ENCODE measurements around the gene ZSWIM8.
A peak's percentile ranks its signal among the peaks of the same experiment; 100 is the strongest.

ZSWIM8 gene

GRCh38 chr10:73771722-73772280, 13.6 kb upstream of the ZSWIM8 start:
- DNase-seq, result peak; percentile 91
- Mint-ChIP-seq H3K27me3 (ENCODE audit: low read depth, poor library complexity) (no peaks in the 10 kb centered on the region), H3K27ac (peak overlapping the region; percentile 96), H3K36me3 (ENCODE audit: low read depth) (peaks cover 58% of the 10 kb centered on the region), H3K9me3 (no peaks in the 10 kb centered on the region), H3K4me1 (peaks cover 46% of the 10 kb centered on the region), H3K4me3 (peak overlapping the region; percentile 93)
- TF ChIP-seq CTCF (IDR thresholded peaks at IDR 0.05), result no peak

- Mint-ChIP-seq H3K9me3 (no peaks in the 10 kb centered on the region), H3K27ac (peak overlapping the region; percentile 96), H3K36me3 (ENCODE audit: low read depth) (peaks cover 62% of the 10 kb centered on the region), H3K4me3 (peak overlapping the region; percentile 93), H3K4me1 (peaks cover 49% of the 10 kb centered on the region), H3K27me3 (ENCODE audit: low read depth, poor library complexity) (no peaks in the 10 kb centered on the region)
- TF ChIP-seq CTCF (IDR thresholded peaks at IDR 0.05), result no peak
- DNase-seq, result peak; percentile 76
Measured at GRCh38 chr10:73772281-73773151, 12.9 kb upstream of the ZSWIM8 start.

- Mint-ChIP-seq H3K4me1 (peaks cover 49% of the 10 kb centered on the region), H3K36me3 (ENCODE audit: low read depth) (peaks cover 61% of the 10 kb centered on the region), H3K9me3 (no peaks in the 10 kb centered on the region), H3K27ac (peak overlapping the region; percentile 95), H3K4me3 (peak overlapping the region; percentile 93), H3K27me3 (ENCODE audit: low read depth, poor library complexity) (no peaks in the 10 kb centered on the region)
- no peak for TF ChIP-seq CTCF (IDR thresholded peaks at IDR 0.05)
- no peak for DNase-seq
Measured at GRCh38 chr10:73773152-73773879, 12.1 kb upstream of the ZSWIM8 start.

GRCh38 chr10:73774637-73775036, 10.8 kb upstream of the ZSWIM8 start:
- Mint-ChIP-seq H3K36me3 (ENCODE audit: low read depth) (peaks cover 58% of the 10 kb centered on the region), H3K4me1 (peaks cover 50% of the 10 kb centered on the region), H3K4me3 (peak overlapping the region; percentile 93), H3K27me3 (ENCODE audit: low read depth, poor library complexity) (no peaks in the 10 kb centered on the region), H3K9me3 (no peaks in the 10 kb centered on the region), H3K27ac (no peak overlapping the region)
- no peak for TF ChIP-seq CTCF (IDR thresholded peaks at IDR 0.05)
- DNase-seq, result no peak

GRCh38 chr10:73779018-73779417, 6.4 kb upstream of the ZSWIM8 start:
- Mint-ChIP-seq H3K9me3 (no peaks in the 10 kb centered on the region), H3K4me3 (no peak overlapping the region)

More at GRCh38 chr10:73779018-73779417, 6.4 kb upstream of the ZSWIM8 start:
- no peak for TF ChIP-seq CTCF (IDR thresholded peaks at IDR 0.05)
- H3K36me3 Mint-ChIP-seq (ENCODE audit: low read depth), result peaks cover 34% of the 10 kb centered on the region
- DNase-seq, result no peak
- H3K27me3 Mint-ChIP-seq (ENCODE audit: low read depth, poor library complexity), result no peaks in the 10 kb centered on the region
- peaks cover 62% of the 10 kb centered on the region for H3K4me1 Mint-ChIP-seq
- H3K27ac Mint-ChIP-seq, result peak overlapping the region; percentile 16

Measured in nephron progenitor cell (in vitro differentiated cells).